ENCODE measurements around the gene FAM163A. TPM values are rescaled to one million over a fixed set of nuclear protein-coding genes. Genes with fewer than 3 reads are reported as not detected.

Gene FAM163A
- polyA plus RNA-seq, 3 donors, result not detected

- Histone ChIP-seq H3K27me3 (ENCODE audit: control insufficient read depth in 2 of 2, insufficient read depth in 2 of 2, low read length in 2 of 2) (peaks cover 0 to 2% of the 10 kb centered on the region in 2 donors), H2AFZ (ENCODE audit: insufficient read depth, low read depth, low read length, poor library complexity, severe bottlenecking) (peak overlapping the region; percentile 89), H3K9ac (ENCODE audit: insufficient read depth, low read length, poor library complexity, severe bottlenecking) (peak overlapping the region; percentile 47), H3K4me3 (replicated peaks in 1 of 3; ENCODE audit: low read depth in 2 of 3, low read length in 3 of 3) (peak overlapping the region; percentile 34 to 76 (median 36)), H3K79me2 (ENCODE audit: insufficient read depth, low read length) (no peaks in the 10 kb centered on the region), H3K4me1 (ENCODE audit: control insufficient read depth in 1 of 2, insufficient read depth in 2 of 2, low read length in 2 of 2) (peaks cover 13 to 18% of the 10 kb centered on the region in 2 donors), H3K27ac (ENCODE audit: low read depth in 1 of 2, low read length in 2 of 2) (no peak overlapping the region), H3K4me2 (replicated peaks; ENCODE audit: extremely low read depth, low read length, poor library complexity, severe bottlenecking) (peak overlapping the region; percentile 86), H3K36me3 (replicated peaks in 1 of 2; ENCODE audit: control insufficient read depth in 1 of 2, insufficient read depth in 2 of 2, low read length in 2 of 2) (no peaks in the 10 kb centered on the region), H3K9me3 (replicated peaks in 1 of 2; ENCODE audit: control insufficient read depth in 1 of 2, insufficient read depth in 1 of 2, low read length in 2 of 2) (no peaks in the 10 kb centered on the region), H4K20me1 (ENCODE audit: insufficient read depth, low read length) (no peaks in the 10 kb centered on the region)
- Mint-ChIP-seq H3K4me3 (peak overlapping the region; percentile 86 to 98), H3K36me3 (no peaks in the 10 kb centered on the region), H3K9me3 (peaks cover 0 to 2% (median 0%) of the 10 kb centered on the region in 7 donors), H3K27me3 (ENCODE audit: low read depth in 3 of 3) (peaks cover 19 to 26% (median 21%) of the 10 kb centered on the region in 3 donors), H3K27ac (peak overlapping the region in 2 of 7 donors; percentile 32 to 55), H3K4me1 (peaks cover 22% of the 10 kb centered on the region)
- intact Hi-C loops (cut with micrococcal nuclease), result loop anchor here in 1 of 2 donors (2.0 kb wide), 1 partner anchor 108 kb away; no protein-coding TSS in a partner anchor
- 2% methylated on average over 14 of the region's 16 CpGs for WGBS (ENCODE audit: insufficient coverage)
- TF ChIP-seq, protein P1, sequence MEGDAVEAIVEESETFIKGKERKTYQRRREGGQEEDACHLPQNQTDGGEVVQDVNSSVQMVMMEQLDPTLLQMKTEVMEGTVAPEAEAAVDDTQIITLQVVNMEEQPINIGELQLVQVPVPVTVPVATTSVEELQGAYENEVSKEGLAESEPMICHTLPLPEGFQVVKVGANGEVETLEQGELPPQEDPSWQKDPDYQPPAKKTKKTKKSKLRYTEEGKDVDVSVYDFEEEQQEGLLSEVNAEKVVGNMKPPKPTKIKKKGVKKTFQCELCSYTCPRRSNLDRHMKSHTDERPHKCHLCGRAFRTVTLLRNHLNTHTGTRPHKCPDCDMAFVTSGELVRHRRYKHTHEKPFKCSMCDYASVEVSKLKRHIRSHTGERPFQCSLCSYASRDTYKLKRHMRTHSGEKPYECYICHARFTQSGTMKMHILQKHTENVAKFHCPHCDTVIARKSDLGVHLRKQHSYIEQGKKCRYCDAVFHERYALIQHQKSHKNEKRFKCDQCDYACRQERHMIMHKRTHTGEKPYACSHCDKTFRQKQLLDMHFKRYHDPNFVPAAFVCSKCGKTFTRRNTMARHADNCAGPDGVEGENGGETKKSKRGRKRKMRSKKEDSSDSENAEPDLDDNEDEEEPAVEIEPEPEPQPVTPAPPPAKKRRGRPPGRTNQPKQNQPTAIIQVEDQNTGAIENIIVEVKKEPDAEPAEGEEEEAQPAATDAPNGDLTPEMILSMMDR (IDR thresholded peaks at IDR 0.05), result no peak
- no peak for DNase-seq
Measured at GRCh38 chr1:179814546-179814838, 71.4 kb downstream of the FAM163A start.

DNA sequence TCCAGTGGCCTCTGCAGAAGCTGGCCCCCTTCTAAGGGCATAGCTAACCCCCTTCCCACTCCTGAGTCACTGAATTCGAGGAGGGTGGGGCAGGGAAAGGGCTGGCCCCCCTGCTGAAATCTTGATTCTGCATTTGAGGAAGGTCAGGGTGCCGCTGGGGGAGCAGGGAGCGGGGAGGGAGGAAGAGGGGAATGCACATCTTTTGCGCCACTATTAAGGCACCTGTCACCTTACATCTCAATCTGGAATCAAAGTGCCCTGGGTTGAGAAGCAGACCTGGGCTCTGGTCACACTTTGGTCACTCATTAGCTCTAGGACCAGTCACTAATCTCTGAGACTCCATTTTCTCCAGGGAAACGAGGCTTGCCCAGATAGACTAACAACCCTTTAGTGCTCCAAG, 72.5 kb downstream of the FAM163A start:
- Histone ChIP-seq H4K20me1 (ENCODE audit: insufficient read depth, low read length) (no peaks in the 10 kb centered on the region), H2AFZ (ENCODE audit: insufficient read depth, low read depth, low read length, poor library complexity, severe bottlenecking) (peak overlapping the region; percentile 89), H3K4me1 (ENCODE audit: control insufficient read depth in 1 of 2, insufficient read depth in 2 of 2, low read length in 2 of 2) (peaks cover 11 to 18% of the 10 kb centered on the region in 2 donors), H3K9me3 (replicated peaks in 1 of 2; ENCODE audit: control insufficient read depth in 1 of 2, insufficient read depth in 1 of 2, low read length in 2 of 2) (no peaks in the 10 kb centered on the region), H3K27ac (ENCODE audit: low read depth in 1 of 2, low read length in 2 of 2) (no peak overlapping the region), H3K9ac (ENCODE audit: insufficient read depth, low read length, poor library complexity, severe bottlenecking) (peak overlapping the region; percentile 41), H3K79me2 (ENCODE audit: insufficient read depth, low read length) (no peaks in the 10 kb centered on the region), H3K27me3 (ENCODE audit: control insufficient read depth in 2 of 2, insufficient read depth in 2 of 2, low read length in 2 of 2) (peaks cover 0 to 2% of the 10 kb centered on the region in 2 donors), H3K36me3 (replicated peaks in 1 of 2; ENCODE audit: control insufficient read depth in 1 of 2, insufficient read depth in 2 of 2, low read length in 2 of 2) (no peaks in the 10 kb centered on the region), H3K4me2 (replicated peaks; ENCODE audit: extremely low read depth, low read length, poor library complexity, severe bottlenecking) (peak overlapping the region; percentile 86), H3K4me3 (replicated peaks in 1 of 3; ENCODE audit: low read depth in 2 of 3, low read length in 3 of 3) (peak overlapping the region; percentile 34 to 76 (median 36))
- WGBS (ENCODE audit: insufficient coverage), result 100% methylated on average over 1 of the region's 5 CpGs
- Mint-ChIP-seq H3K36me3 (no peaks in the 10 kb centered on the region), H3K4me1 (peaks cover 27% of the 10 kb centered on the region), H3K4me3 (peak overlapping the region; percentile 86 to 98), H3K9me3 (peaks cover 0 to 2% (median 0%) of the 10 kb centered on the region in 7 donors), H3K27ac (peak overlapping the region in 1 of 7 donors; percentile 30), H3K27me3 (ENCODE audit: low read depth in 3 of 3) (peaks cover 18 to 24% (median 19%) of the 10 kb centered on the region in 3 donors)
- peak in 1 of 3 donors; percentile 3 for DNase-seq
- intact Hi-C loops (cut with micrococcal nuclease), result loop anchor here (2.0 to 5.0 kb wide), 2 partner anchors 108 to 109 kb away; no protein-coding TSS in a partner anchor
- TF ChIP-seq, protein P1 (IDR thresholded peaks at IDR 0.05), result no peak
